DMS114 treated with DMSO at 0.1 percent for 48 hours (cell line): Measurements from ENCODE around the gene SLC43A1.

Experiments used
- DNase-seq: peaks from one replicate; lab custom pipeline; 2025; ENCODE audit not compliant: unreplicated experiment; lab: John Stamatoyannopoulos, UW

Gene SLC43A1

GRCh38 chr11:57479911-57480310, 35.6 kb downstream of the SLC43A1 start:
- no peak for DNase-seq

GRCh38 chr11:57479021-57479663, 36.4 kb downstream of the SLC43A1 start:
- no peak for DNase-seq

GRCh38 chr11:57477507-57478189, 37.9 kb downstream of the SLC43A1 start:
- no peak for DNase-seq

- no peak for DNase-seq
Measured at GRCh38 chr11:57476757-57477506, 38.6 kb downstream of the SLC43A1 start.

GRCh38 chr11:57476047-57476756, 39.3 kb downstream of the SLC43A1 start:
- DNase-seq: no peak

GRCh38 chr11:57475671-57476046, 39.8 kb downstream of the SLC43A1 start:
- no peak for DNase-seq

- DNase-seq: no peak
Measured at GRCh38 chr11:57475191-57475590, 40.3 kb downstream of the SLC43A1 start.

GRCh38 chr11:57474803-57475115, 40.7 kb downstream of the SLC43A1 start:
- no peak for DNase-seq

GRCh38 chr11:57474017-57474802, 41.3 kb downstream of the SLC43A1 start:
- DNase-seq: no peak

- no peak for DNase-seq
Measured at GRCh38 chr11:57473285-57473841, 42.1 kb downstream of the SLC43A1 start.

GRCh38 chr11:57471496-57471895, 44.0 kb downstream of the SLC43A1 start:
- DNase-seq: no peak

GRCh38 chr11:57469268-57469667, 46.2 kb downstream of the SLC43A1 start:
- DNase-seq: no peak

- DNase-seq: no peak
Measured at GRCh38 chr11:57468276-57468675, 47.2 kb downstream of the SLC43A1 start.

GRCh38 chr11:57467508-57468157, 47.9 kb downstream of the SLC43A1 start:
- no peak for DNase-seq

- no peak for DNase-seq
Measured at GRCh38 chr11:57466680-57467079, 48.8 kb downstream of the SLC43A1 start.

- no peak for DNase-seq
Measured at GRCh38 chr11:57464539-57465181, 50.8 kb downstream of the SLC43A1 start.

GRCh38 chr11:57463671-57464538, 51.6 kb downstream of the SLC43A1 start:
- no peak for DNase-seq

GRCh38 chr11:57462597-57462996, 52.9 kb downstream of the SLC43A1 start:
- no peak for DNase-seq
